GM21529 (cell line): ENCODE results near the gene HAPLN2.

Experiments
- ATAC-seq: cut with Tn5 transposase; IDR thresholded peaks from one replicate; pipeline ENCODE4 v1.9.1; 2021; ENCODE audit not compliant: unreplicated experiment

Gene HAPLN2

GRCh38 chr1:156643778-156644092 is 24.5 kb downstream of the HAPLN2 start:
- ATAC-seq: peak; percentile 49

GRCh38 chr1:156644146-156644545 is 24.9 kb downstream of the HAPLN2 start:
- no peak for ATAC-seq

GRCh38 chr1:156644640-156645039 is 25.4 kb downstream of the HAPLN2 start:
- ATAC-seq: no peak

- ATAC-seq: no peak
Observed at GRCh38 chr1:156645056-156645455, 25.8 kb downstream of the HAPLN2 start.

- no peak for ATAC-seq
Observed at GRCh38 chr1:156645666-156646065, 26.5 kb downstream of the HAPLN2 start.

GRCh38 chr1:156646738-156647211 is 27.6 kb downstream of the HAPLN2 start:
- no peak for ATAC-seq

- ATAC-seq: no peak
Observed at GRCh38 chr1:156647351-156647750, 28.1 kb downstream of the HAPLN2 start.

- ATAC-seq: no peak
Observed at GRCh38 chr1:156648496-156648895, 29.3 kb downstream of the HAPLN2 start.

- no peak for ATAC-seq
Observed at GRCh38 chr1:156648951-156649350, 29.7 kb downstream of the HAPLN2 start.

GRCh38 chr1:156652131-156652991 is 33.1 kb downstream of the HAPLN2 start:
- ATAC-seq: no peak

- ATAC-seq: no peak
Observed at GRCh38 chr1:156652992-156653355, 33.8 kb downstream of the HAPLN2 start.

- ATAC-seq: no peak
Observed at GRCh38 chr1:156654700-156655099, 35.5 kb downstream of the HAPLN2 start.

- ATAC-seq: no peak
Observed at GRCh38 chr1:156655151-156655903, 36.1 kb downstream of the HAPLN2 start.

GRCh38 chr1:156655904-156656516 is 36.8 kb downstream of the HAPLN2 start:
- ATAC-seq: no peak

- no peak for ATAC-seq
Observed at GRCh38 chr1:156656806-156657740, 37.9 kb downstream of the HAPLN2 start.

- ATAC-seq: no peak
Observed at GRCh38 chr1:156657741-156658319, 38.6 kb downstream of the HAPLN2 start.

GRCh38 chr1:156658496-156658895 is 39.3 kb downstream of the HAPLN2 start:
- no peak for ATAC-seq

- no peak for ATAC-seq
Observed at GRCh38 chr1:156658945-156659574, 39.8 kb downstream of the HAPLN2 start.

- no peak for ATAC-seq
Observed at GRCh38 chr1:156659661-156659987, 40.4 kb downstream of the HAPLN2 start.
